Lung (tissue), 12 donors: ENCODE data around the gene CLASP2. TPM values are rescaled to one million over a fixed set of nuclear protein-coding genes. Genes with fewer than 3 reads are reported as not detected.

Experiments
- ATAC-seq: fragments of 200-7000 bp; cut with Tn5 transposase; one replicate; pipeline ENCODE4 v1.9.1; 2020; ENCODE audit warnings: moderate number of reproducible peaks; ENCODE audit not compliant: insufficient read depth, low FRiP score
- DNase-seq, 3 donors: peaks; one replicate each; pipeline ENCODE4 v3.0.0-alpha.2; 2013 to 2017
- H3K27ac ChIP-seq, 2 donors: one replicate each; pipeline ENCODE4 v1.5.1; 2013; ENCODE audit warnings: mild to moderate bottlenecking in 2 of 2, moderate library complexity in 2 of 2, control low read depth in 1 of 2, inconsistent platforms in 1 of 2, low read depth in 1 of 2, low read length in 1 of 2
- H3K27me3 ChIP-seq, 3 donors: one replicate each; pipeline ENCODE4 v1.5.1; 2013; ENCODE audit warnings: low read length in 2 of 3; ENCODE audit not compliant: control insufficient read depth in 3 of 3, insufficient read depth in 3 of 3
- H3K36me3 ChIP-seq, 4 donors: one replicate each; pipeline ENCODE4 v1.5.1; 2013; ENCODE audit warnings: low read length in 4 of 4, mild to moderate bottlenecking in 1 of 4, moderate library complexity in 1 of 4; ENCODE audit not compliant: control insufficient read depth in 4 of 4, insufficient read depth in 4 of 4
- H3K4me1 ChIP-seq, 5 donors: one replicate each; pipeline ENCODE4 v1.5.1; 2013; ENCODE audit warnings: low read length in 5 of 5, mild to moderate bottlenecking in 2 of 5, moderate library complexity in 1 of 5; ENCODE audit not compliant: control insufficient read depth in 5 of 5, insufficient read depth in 5 of 5
- H3K4me3 ChIP-seq: one replicate; pipeline ENCODE4 v1.5.1; 2013; ENCODE audit warnings: mild to moderate bottlenecking, control low read depth, moderate library complexity
- H3K9ac ChIP-seq, 2 donors: one replicate each; pipeline ENCODE4 v1.5.1; 2013; ENCODE audit warnings: low read length in 2 of 2, control low read depth in 1 of 2; ENCODE audit not compliant: insufficient read depth in 1 of 2
- H3K9me3 ChIP-seq, 4 donors: one replicate each; pipeline ENCODE4 v1.5.1; 2013; ENCODE audit warnings: low read length in 3 of 4, mild to moderate bottlenecking in 1 of 4, moderate library complexity in 1 of 4; ENCODE audit not compliant: control insufficient read depth in 4 of 4, insufficient read depth in 3 of 4
- WGBS, 2 donors: extraction: QIAGEN DNeasy Blood & Tissue Kit; methylation state at CpG; one replicate each; pipeline ENCODE4 v1.1.7; 2013; 5-methylcytosine and 5-hydroxymethylcytosine counted together
- polyA plus RNA-seq, 2 donors: library from polyadenylated mRNA; stranded (reverse); fragments of 200-250 nt; gene quantifications; one replicate each; pipeline ENCODE4 v1.2.1, GENCODE V29; 2013
- total RNA-seq, 2 donors: library from RNA; depleted of rRNA in 1 of 2; stranded (reverse); fragments of >200 nt in 1 of 2; gene quantifications; one replicate each; pipeline ENCODE4 v1.2.1, GENCODE V29; 2014 to 2021
- TF ChIP-seq, protein P1 (sequence below): IDR thresholded peaks from 2 replicates; pipeline ENCODE4 v1.5.1; 2012; ENCODE audit warnings: mild to moderate bottlenecking; ENCODE audit errors: control extremely low read depth, extremely low read depth
- donor health status: control.
- donor health status: control.
- donor health status: Bipolar disorder and iron deficiency.
- donor health status: healthy.
- donor health status: DM: yes; HTN: yes; CAD: no.

CLASP2 gene
- total and polyA plus RNA-seq, 4 donors: 10.4 to 165 (median 35.6) TPM

DNA sequence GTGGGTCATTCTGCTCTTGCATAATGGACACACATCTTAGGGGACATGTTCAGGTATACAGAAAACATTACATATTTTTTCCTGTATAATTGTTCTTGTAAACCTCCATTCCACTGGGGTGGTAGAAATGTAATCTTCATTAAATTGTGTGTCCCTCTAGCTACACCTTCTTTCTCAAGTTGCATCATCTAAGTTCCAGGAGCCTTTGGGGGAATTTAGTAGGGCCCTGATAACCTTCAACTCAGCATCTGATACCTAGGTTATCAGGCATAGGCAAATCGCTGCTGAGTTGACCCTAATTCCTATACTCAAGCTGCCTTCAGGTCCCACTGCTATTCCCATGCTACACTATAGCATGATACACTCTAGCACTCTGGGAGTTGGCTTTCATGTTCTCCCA lies 19.1 kb upstream of the CLASP2 start:
- Histone ChIP-seq H3K36me3 (no peaks in the 10 kb centered on the region), H3K27me3 (peaks cover 0 to 3% (median 0%) of the 10 kb centered on the region in 3 donors), H3K4me1 (no peaks in the 10 kb centered on the region), H3K9ac (no peak overlapping the region), H3K4me3 (no peak overlapping the region), H3K9me3 (no peaks in the 10 kb centered on the region), H3K27ac (no peak overlapping the region)
- no peak for ATAC-seq
- 64% methylated on average over 1 of the region's 1 CpG for WGBS, 2 donors
- DNase-seq: no peak
- TF ChIP-seq, protein P1, sequence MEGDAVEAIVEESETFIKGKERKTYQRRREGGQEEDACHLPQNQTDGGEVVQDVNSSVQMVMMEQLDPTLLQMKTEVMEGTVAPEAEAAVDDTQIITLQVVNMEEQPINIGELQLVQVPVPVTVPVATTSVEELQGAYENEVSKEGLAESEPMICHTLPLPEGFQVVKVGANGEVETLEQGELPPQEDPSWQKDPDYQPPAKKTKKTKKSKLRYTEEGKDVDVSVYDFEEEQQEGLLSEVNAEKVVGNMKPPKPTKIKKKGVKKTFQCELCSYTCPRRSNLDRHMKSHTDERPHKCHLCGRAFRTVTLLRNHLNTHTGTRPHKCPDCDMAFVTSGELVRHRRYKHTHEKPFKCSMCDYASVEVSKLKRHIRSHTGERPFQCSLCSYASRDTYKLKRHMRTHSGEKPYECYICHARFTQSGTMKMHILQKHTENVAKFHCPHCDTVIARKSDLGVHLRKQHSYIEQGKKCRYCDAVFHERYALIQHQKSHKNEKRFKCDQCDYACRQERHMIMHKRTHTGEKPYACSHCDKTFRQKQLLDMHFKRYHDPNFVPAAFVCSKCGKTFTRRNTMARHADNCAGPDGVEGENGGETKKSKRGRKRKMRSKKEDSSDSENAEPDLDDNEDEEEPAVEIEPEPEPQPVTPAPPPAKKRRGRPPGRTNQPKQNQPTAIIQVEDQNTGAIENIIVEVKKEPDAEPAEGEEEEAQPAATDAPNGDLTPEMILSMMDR: no peak

DNA sequence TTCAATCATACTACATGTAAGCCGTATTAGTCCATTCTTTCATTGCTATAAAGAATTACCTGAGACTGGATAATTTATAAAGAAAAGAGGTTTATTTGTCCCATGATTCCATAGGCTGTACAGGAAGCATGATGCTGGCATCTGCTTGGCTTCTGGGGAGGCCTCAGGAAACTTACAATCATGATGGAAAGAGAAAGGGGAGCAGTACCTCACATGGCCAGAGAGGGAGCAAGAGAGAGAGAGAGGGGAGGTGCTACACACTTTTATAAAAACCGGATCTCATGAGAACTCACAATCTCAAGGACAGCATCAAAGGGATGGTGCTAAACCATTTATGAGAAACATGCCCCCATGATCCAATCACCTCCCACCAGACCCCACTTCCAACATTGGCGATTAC lies 14.3 kb upstream of the CLASP2 start:
- Histone ChIP-seq H3K27ac (no peak overlapping the region), H3K9me3 (no peaks in the 10 kb centered on the region), H3K36me3 (no peaks in the 10 kb centered on the region), H3K4me1 (no peaks in the 10 kb centered on the region), H3K4me3 (no peak overlapping the region), H3K27me3 (no peaks in the 10 kb centered on the region), H3K9ac (no peak overlapping the region)
- ATAC-seq: no peak
- 95 to 97% methylated on average over 3 of the region's 3 CpGs for whole genome bisulfite sequencing, 2 donors
- TF ChIP-seq, protein P1: no peak
- DNase-seq: no peak

DNA sequence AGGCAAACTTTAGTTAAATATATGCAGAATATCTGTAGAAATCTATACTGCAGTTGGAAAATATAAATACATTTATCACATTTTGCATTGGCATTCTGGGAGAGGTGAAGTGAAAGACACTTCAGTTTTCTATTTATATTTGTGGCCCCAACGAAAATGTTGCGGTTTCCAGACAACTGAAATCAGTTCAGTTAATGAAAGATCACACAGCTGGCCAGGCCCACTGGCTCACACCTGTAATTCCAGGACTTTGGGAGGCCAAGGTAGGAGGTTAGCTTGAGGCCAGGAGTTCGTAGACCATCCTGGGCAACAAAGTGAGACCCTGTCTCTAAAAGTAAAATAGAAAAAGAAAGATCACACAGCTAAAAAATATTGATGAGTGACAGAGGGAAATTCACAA lies 11.9 kb upstream of the CLASP2 start:
- H3K4me1 ChIP-seq: no peaks in the 10 kb centered on the region
- WGBS, 2 donors: 84 to 88% methylated on average over 3 of the region's 3 CpGs
- H3K9me3 ChIP-seq: no peaks in the 10 kb centered on the region
- H3K36me3 ChIP-seq: no peaks in the 10 kb centered on the region
- no peak for ATAC-seq
- H3K9ac ChIP-seq: no peak overlapping the region
- H3K4me3 ChIP-seq: no peak overlapping the region
- no peak for DNase-seq
- H3K27me3 ChIP-seq: no peaks in the 10 kb centered on the region
- TF ChIP-seq, protein P1: no peak
- H3K27ac ChIP-seq: no peak overlapping the region

DNA sequence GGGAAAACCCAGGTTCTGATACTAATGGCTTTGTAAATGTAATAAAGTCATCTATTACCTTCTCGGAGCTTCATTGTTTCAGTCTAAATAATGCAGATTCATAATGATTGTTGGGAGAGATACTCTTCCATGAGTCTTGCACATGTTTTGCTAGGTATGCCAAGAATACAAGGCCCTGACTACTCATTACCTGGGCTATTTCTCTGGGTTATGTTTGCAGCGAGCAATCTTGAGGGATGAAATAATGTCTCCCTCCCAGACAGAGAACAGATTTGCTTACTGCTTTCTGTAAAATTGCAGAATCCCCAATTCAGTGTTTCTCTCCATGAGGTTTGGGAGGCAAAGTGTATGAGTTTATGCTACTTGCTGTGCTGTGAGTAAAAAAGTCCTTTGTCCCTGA lies 6.2 kb upstream of the CLASP2 start:
- Histone ChIP-seq H3K4me3 (no peak overlapping the region), H3K27me3 (no peaks in the 10 kb centered on the region), H3K36me3 (no peaks in the 10 kb centered on the region), H3K9me3 (no peaks in the 10 kb centered on the region), H3K9ac (no peak overlapping the region), H3K4me1 (peaks cover 0 to 3% (median 0%) of the 10 kb centered on the region in 5 donors), H3K27ac (no peak overlapping the region)
- TF ChIP-seq, protein P1: no peak
- ATAC-seq (no peak), DNase-seq (no peak)
- 97% methylated on average over 2 of the region's 2 CpGs for WGBS, 2 donors
